ENCODE measurements around the gene RPS6KA3.
"Not testable (repeated sequence)": the region's sequence is repeated elsewhere in the genome, so short reads cannot be mapped to it uniquely, and the experiment has no call there.

RPS6KA3 gene

DNA sequence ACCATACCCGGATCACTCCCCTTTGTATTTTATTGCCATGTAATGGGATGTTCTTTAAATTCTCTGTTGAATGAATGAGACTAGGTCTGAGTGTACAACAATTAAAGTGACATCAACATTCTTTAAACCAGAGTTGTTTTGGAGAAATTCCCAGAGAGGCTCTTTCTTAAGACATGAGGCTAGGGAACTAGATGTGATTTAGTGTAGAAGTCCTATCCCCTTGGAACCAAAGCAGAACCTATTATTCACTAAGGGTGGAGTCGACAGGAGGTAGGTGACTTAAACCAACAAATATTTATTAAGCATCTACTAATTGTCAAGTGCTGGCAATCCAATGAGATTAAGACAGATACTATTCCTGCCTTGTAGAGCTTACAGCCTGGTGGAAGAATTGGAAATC lies 126.7 kb downstream of the RPS6KA3 start:
- no peak for FAIRE-seq

DNA sequence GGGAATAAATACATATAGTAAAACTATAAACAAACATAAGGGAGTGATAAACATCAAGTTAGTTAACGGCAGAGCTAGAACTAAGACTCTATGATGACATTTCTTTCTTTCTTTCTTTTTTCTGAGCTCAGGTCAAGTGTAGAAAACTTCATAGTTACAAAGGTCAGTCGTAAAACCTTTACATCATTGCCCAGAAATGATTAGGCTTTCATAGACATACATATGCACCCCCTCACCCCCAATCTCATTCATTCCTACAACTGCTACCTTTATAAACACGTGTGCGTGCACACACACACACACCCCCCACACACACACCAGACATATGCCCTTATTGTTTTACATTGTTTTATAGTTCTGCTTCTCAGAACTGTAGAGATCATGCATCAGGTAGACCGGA lies 130.8 kb downstream of the RPS6KA3 start:
- no peak for FAIRE-seq

DNA sequence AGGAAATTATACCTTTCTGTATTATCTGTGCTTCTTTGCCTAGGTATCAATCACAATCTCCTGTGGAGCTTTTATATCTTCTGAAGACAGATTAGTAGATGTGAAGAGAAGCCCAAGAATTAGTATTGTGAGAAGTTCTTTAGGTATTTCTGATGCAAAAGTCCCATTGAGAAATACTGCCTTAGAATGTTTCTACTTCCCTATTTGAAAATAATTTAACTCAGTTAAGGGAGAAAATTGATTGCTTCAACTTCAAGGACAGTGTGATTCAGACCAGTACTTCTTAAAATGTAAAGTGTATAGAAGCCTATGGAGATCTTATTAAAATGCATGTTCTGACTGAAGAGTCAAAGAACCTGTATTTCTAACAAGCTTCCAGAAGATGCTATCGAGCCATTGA lies 134.0 kb downstream of the RPS6KA3 start:
- FAIRE-seq = no peak

DNA sequence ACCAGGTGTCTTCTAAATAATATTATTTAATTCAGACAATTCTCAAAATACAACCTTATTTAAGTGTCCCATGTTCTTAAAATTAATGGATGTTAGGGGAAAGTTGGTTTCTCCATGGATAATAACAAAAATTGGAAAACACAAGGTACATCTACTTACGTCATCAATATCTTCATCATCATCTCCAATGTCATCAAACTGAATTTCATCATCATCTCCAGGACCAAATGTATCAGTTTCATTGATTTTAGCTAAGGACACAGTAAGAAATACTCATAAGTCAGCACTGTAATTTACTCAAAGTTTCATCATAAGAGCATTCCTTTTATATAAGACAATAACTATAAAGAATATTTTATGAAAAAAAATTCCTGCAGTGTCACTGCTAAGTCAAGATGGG lies 136.4 kb downstream of the RPS6KA3 start:
- no peak for FAIRE-seq

DNA sequence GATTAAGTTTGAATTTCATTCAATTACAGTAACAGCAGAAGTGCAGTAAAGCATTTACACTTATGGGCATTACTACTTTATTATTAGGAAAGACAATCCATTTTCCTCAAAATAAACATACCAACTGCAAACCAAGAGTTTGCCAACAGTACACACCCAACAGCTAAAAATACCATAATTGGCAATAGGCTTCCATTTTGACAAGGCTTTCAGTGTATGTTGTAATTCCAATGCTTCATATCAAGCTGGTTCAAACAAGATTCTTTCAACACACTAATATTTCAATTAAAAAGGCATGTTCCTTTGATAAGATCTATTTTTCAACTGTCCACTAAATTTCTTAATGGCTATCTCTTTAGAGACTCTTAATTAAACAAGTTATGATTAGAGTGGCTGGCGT lies 137.2 kb downstream of the RPS6KA3 start:
- no peak for FAIRE-seq

DNA sequence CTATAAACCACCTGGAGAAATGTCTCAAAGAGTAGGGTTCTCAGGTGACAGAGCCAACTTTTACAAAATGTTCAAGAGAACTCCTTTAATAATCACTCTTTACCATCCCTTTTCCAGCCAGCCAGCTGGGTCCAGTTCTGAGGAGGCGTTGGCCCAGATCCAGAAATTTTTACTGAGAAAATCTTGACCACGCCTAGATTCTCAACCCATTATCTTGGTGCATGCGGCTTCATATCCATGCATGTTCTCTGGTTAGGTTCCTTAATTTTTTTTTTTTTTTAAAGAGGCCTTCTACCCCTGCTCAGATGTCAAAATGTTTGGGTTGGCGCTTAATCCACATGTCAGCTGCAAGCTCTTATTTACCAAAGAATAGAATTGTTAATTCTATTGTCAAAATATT lies 138.0 kb downstream of the RPS6KA3 start:
- FAIRE-seq = no peak

DNA sequence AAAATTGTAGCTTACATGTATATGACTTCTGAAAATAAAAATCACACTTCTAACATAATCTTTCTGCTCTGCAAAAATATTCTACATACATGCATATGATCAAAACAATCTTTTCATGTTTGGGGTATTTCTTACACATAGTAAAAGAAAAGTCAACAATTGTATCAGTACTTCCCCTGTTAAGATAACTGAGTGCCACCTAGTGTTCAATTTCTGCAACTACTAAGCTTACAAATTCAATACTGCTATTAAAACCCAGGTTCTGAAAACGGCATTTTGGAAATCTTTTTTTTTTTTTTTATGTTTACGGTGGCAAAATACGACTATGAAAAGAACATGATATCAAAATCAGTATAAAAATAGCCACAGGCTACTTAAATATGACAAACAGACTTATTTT lies 139.3 kb downstream of the RPS6KA3 start:
- peak; percentile 100 for FAIRE-seq

DNA sequence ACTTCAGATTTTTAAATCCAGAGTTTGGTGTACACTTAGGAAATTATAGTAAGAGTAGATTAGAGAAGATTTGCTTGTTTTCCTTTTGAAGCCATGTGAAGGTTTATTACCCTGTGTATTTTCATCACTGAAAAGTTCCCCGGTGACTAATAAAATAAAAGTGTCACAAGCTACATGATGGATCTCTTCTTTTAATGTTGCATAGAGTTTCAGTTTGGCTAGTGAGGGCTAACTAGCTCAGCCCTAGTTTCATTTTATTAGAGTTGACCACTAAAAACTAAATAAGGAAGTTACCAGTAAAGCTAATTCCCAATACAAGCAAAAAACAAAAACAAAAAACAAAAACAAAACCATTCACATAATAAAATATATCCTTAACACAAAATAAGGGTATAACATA lies 139.9 kb downstream of the RPS6KA3 start:
- FAIRE-seq = not testable (repeated sequence)

DNA sequence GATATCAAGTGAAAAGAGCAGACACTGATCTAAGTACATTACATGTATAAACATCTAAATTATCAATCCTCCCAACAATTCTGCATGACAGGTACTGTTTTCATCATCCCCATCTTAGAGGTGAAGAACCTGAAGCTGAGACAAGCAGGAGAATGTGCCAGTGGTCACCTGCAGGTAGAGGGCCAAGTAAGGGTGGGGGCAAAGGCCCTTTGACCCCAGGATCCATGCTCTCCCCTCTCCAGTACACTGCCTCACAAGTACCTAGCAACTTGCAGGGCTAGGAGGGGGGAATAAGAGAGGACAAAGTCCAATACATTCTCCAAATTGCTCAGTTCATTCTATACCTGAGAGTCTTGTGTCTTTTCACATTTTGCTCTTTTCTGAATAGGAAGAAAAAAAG lies 141.7 kb downstream of the RPS6KA3 start:
- no peak for FAIRE-seq

DNA sequence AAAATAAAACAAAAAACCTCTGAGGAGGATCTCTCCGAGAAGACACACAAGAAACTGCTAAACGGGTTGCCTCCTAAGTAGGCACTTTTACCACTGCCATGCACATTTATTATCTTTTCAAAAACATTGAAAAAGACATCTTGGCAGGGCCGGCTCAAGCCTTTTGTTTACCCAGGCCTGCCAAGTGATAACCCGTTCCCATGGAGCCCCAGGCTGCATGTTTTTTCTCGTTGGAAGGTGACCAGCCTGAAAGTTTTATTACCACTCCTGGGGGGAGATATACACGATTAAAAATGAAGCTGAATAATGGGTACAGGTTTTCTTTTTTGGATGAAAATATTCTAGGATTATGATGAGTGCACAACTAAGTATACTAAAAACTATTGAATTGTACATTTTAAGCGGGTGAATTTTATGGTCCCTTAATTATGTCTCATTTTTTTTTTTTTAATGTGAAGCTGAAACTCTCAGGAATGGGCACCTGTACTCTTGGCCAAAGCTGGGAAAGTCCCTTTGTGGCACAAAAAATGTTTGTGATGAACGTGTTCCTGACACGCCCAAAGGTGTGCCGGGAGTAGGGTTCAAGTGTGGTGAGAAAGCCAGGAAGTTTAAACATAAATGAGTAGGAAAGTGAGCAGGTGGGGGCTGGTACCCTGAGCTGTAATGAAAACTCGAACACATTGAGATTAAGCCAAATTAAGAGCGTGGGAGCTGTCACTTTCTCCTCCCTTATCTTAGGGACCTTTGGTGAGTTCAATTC lies 148.5 kb downstream of the RPS6KA3 start:
- no peak for FAIRE-seq

DNA sequence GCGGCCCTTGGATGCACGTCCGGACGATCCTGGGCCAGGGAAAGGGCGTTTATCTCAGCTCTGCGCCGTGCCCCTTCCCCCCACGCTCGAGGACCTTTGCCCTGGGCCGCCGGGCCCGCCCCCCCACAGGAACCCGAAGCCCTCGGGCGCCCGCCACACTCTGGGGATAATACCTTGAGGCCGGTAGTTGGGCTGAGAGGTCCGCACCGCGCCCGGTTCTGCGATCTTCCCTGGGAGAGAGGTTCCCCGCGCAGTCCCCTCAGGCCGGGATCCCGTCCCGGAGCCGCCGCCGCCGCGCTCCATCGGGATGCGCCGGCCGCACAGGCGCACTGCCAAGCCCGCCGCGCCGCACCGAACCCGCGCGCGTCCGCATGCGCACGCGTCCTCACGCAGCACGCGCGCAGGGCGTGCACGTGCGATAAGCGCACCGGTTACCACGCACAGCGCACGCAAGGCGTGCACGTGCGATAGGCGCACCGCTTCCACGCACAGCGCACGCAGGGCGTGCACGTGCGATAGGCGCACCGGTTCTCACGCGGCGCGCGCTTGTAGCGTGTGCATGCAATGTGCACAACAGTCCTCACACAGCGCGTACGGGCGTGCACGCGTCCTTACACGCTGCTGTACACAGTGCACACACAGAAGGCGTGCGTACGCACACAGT lies 150.0 kb downstream of the RPS6KA3 start, which contains the start of gene MAP7D2:
MAP7D2 (minus strand) TSS at position 331 of the 664 bp plus-strand sequence; CDS start at position 303, 28 bp downstream.
- FAIRE-seq = no peak

DNA sequence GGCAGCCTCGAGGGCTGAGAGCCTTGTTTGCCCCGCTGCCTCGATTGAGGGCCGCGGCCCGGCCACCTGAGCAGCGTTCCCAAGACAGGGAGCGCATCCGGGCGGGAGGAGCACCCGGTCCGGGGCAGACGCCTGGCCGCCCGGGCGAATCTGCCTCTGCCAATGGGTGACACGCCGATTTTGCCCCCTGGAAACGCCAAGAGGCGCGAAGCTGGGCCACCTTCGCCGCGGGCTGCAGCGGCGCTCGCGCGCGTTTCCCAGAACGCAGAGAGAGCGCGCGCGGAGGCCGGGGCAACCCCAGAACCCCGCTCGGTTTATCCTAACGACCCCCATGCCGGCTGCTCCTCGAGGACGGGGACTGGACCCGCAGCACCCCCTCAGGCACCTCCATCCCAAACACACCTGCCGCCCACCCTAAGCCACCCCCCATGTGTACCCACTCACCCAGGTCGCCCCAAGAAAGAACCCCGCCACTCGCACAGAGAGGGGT lies 150.6 kb downstream of the RPS6KA3 start:
- no peak for FAIRE-seq

DNA sequence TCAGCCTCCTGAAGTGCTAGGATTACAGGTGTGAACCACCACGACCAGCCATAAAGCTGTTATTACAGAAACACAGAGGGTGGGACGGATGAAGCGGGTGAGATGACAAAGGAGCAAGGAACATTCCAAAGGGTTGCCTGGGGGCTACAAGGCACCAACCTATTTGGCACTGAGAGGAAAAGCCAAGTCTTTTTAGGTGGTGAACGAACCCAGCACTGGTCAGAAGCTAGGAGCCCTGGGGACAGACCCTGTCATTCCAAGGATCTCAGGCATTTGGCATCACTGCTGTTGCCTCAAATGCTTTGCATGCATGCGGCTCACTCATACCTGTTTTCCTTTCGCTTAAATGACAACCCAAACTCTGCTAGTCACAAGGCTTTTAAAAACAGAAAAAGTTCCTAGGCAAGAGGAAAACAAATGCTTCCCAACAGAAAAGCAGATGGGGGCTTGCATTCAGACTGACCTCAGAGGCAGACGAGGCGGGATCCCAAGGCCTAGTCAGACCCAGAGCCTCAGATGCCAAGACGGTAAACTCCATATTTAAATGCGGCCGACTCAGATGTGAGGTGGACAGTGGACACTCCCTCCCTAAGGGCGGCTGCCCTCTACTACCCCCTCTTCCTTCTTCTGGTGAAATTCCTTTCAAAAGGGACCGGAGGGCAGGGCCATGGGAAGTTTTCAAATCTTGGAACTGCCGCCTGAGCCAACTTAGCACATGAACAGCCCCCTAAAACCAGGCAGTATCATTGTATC lies 154.5 kb downstream of the RPS6KA3 start:
- no peak for FAIRE-seq

DNA sequence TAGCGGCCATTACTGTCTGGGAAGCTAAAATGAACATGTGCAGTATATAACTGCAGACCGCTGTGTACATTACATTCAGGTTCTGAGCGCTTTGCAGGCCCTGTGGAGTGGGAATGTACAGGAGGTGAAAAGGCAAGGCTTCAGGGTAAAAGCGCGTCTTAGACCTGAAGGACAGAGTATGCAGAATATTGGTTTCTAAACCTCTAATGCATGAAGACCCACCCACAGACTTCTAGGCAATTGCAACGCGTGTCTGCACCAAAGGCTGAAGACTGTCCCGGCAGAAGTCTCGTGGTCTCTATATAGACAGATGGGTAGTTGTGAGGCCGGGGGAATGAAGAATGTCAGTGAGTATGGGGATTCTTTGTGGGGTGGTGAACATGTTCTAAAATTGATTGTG lies 155.4 kb downstream of the RPS6KA3 start:
- FAIRE-seq = no peak

DNA sequence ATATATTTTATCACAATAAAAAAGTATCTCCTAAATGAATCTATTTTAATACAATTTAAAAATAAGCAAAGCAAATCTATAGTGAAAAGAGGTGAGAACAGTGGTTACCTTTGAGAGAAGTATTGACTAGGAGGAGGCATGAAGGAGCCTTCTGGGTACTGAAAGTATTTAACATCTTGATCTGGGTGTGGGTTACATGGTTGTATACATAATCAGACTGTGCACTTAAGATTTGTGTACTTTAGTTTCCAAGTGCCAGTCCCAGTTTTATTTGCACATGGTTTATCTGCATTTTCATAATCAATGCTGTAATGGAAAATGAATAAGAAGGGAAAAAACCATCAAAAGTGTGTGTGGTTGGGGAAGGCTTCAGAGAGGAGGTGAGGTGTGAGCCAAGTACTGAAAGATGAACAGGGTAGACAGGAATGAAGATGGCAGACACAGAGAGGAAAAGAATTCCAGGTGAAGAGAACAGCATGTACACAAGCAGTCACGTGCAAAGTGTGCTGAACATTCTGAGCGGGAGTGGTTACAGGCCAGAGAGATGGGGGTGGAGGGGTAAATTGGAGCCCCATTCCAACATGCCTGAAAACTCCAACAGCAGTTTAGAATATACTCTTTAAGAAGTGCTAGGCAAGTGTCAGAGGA lies 164.7 kb downstream of the RPS6KA3 start:
- no peak for FAIRE-seq
